GM18511 (cell line): ENCODE results near the gene SLC38A4.

Experiments used
- ATAC-seq: cut with Tn5 transposase; IDR thresholded peaks from one replicate; pipeline ENCODE4 v1.9.1; 2021; ENCODE audit warnings: mild to moderate bottlenecking, moderate library complexity; ENCODE audit not compliant: unreplicated experiment

The SLC38A4 gene

GRCh38 chr12:46815809-46816208 is 10.0 kb downstream of the SLC38A4 start:
- no peak for ATAC-seq

DNA sequence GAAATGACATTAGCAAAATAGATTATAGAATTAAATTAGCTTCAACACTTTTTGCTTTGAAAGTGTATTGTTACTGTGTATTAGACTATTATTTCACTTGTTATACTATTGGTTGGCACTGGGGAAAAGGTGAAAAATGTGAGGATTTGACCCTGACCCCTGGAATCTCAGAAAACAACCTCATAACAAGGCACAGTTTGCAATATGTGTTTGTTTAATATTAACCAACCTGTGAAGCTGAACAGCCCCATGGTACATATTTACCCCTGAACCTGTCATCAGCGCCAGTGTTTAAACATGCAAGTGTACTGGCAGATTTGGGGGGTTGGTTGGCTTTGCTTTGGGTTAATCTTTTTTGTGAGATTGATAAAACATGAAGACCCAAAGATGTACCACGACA is 11.7 kb downstream of the SLC38A4 start:
- ATAC-seq = no peak

- no peak for ATAC-seq
Observed at GRCh38 chr12:46811185-46811584, 14.6 kb downstream of the SLC38A4 start.

DNA sequence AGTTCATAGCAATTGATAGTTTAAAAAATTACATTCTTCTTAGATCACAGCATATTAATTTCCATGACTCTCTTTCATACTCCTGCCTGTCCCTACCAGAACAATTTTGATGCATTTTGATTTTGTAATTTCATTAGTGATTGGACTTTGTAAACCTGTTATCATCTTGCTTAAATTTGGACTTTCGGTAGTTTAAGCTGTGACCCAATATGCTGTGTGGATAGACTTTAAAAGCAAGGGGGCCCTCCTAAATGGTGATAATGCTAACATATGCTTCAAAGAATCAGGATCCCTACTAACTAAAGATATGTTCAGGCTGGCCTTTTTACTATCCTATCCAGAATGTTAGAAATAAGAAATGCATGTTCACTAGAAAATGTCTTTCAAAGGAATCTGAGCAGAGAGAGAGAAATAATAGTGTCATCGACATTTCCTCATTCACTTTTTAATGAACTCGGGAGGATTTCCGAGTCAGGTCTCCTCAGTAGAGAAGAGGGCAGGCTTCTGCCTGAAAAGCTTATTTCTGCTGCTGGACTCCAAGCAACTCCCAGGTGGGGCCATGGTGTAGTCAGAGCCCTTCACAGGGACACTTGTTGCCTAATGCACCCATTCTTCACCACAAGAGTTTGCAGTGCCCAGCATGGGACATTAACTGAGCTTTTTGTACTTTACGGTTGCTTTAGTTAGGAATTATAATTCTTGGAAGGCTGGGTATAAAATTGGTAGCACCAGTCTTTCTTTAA is 16.7 kb downstream of the SLC38A4 start:
- no peak for ATAC-seq

DNA sequence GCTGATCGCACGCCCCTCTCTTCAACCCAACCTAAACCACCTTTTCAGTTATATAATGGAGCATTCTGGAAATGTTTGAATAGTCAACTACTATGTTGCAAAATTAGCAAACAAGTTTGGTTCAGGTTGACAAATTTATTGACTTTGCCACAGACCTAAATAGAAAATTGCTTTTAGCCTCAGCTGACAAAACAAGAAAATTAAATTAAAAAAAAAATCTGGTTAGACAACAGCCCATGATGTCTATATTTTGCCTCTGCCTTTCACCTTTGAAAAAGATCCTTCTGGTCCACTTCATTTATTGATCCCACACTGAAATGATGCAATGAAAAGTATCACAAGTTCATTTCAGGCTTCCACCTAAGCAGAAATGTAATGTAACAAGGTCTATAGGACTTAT is 17.5 kb downstream of the SLC38A4 start:
- no peak for ATAC-seq

DNA sequence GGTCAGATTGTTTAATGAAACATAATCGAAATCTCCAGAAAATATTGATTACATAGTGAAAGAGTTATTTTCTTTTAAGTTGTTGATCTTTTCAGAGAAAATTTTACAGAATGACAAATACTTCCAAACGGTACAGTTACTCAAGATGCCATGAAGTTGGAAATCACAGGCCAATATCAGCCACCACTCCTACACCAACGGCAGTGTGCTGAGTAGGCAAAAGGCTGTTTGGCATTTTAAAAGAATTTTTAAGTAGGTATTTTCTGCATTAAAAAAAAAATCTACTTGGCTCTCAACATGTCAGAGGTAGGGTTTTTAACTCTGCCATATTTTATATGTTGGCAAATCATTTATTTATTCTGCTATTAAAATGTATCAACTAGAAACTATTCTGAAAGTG is 21.7 kb downstream of the SLC38A4 start:
- no peak for ATAC-seq

DNA sequence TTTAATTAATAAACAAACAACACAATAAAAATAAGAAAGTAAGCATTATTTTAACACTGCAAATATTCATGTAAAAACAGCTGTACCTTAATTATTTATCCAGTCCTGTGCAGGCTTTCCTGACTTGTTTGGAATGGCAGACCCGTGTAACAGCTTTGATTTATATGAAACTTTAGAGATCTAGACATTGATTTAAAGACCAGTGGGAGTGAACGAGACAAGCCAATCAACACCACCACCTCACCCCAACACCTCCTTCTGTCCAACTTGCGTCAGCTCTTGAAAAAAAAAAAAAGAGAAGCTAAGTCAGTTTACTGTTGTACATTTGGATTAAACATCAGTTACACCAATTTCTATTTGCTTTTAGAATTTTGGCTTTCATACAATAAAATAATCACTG is 22.3 kb downstream of the SLC38A4 start:
- no peak for ATAC-seq

DNA sequence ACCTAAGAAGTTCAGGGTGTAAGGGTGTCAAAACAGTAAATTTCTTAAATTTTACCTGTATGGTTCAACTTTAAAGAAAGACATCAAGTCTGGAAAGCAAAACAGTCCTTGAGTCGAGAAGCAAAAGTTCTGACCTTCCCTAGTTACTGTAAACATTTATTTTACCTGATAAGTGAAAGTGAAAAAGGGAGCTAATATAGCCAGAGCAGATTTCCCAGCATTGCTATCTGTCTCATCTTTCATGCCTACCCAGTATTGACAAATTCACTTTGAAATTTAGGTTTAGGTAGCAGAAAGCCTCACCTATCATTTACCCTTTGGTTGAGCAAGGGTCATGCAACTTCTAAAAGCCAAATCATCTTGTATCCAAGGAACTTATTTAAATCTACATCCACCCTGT is 24.5 kb downstream of the SLC38A4 start:
- ATAC-seq = no peak

DNA sequence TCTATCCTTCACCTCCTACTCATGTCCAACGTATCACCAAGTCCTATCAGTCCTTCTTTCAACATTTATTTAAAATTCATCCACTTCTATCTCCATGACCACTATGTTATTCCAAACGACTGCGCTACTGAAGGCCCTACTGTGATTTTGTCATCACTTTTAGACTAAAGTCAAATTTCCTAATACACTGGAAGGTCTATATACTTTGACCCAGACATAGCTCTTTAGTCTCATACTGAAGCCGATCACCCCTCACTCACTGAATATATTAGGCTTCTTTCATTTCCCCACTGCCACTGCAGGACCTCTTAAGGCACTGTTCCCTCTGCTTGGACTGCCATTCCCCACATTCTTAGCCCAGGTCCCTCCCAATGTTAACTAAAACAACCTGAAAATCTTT is 25.6 kb downstream of the SLC38A4 start:
- ATAC-seq = no peak

DNA sequence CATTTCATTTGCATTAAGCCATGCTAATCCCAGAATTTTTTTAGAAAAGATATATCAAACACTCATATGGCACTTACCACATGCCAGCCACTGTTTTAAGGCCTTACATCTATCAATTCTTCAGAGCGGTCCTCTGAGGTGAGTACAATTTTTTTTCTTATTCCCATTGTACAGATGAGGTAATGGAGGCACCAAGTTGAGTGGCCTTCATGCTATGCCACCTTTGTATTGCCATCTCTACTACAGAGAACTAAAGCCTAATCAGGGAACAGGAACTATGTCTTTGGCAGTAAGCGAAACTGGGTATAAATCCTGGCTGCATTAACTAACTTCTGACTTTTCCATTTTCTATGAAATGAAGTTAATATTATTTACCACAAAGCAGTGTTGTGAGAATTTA is 27.1 kb downstream of the SLC38A4 start:
- ATAC-seq = no peak

- no peak for ATAC-seq
Observed at GRCh38 chr12:46798056-46798455, 27.7 kb downstream of the SLC38A4 start.

DNA sequence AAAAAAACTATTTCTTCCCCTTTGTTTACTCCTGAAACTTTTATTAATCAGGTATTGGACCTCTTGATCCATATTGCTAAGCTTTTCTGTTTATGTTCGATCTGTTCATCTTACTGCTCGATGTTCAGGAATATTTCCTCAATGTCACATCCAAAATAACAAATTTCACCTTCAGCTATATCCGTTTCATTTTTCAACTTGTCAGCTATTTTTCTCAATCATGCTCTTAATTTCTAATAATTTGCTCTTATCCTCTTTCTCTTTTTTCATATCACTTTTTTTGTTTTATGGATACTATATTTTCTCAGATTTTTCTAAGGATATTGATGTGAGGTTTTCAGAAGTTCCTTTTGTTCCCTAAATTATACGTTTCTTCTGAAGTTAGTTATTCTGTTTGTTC is 29.8 kb downstream of the SLC38A4 start:
- ATAC-seq = no peak

- ATAC-seq = peak; percentile 82
Observed at GRCh38 chr12:46794593-46795190, 31.1 kb downstream of the SLC38A4 start.

- no peak for ATAC-seq
Observed at GRCh38 chr12:46792925-46793324, 32.9 kb downstream of the SLC38A4 start.

DNA sequence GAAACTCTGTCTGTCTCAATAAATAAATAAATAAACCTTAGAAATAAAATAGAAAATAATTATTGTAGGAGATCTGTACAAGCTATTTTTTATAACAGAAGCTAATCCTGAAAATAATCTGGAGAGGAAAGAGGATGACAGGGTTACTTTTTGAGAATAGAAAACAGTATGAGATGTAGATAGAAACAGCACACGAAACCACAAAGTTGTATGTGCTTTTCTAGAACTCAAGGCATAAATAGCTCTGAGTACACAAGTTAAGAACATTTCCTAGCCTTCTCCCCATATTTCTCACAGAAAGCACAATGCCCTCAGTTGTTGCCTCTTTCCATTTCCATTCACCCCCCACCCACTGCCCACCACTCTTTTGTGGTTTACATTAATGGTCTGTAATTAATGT is 35.7 kb downstream of the SLC38A4 start:
- ATAC-seq = no peak

DNA sequence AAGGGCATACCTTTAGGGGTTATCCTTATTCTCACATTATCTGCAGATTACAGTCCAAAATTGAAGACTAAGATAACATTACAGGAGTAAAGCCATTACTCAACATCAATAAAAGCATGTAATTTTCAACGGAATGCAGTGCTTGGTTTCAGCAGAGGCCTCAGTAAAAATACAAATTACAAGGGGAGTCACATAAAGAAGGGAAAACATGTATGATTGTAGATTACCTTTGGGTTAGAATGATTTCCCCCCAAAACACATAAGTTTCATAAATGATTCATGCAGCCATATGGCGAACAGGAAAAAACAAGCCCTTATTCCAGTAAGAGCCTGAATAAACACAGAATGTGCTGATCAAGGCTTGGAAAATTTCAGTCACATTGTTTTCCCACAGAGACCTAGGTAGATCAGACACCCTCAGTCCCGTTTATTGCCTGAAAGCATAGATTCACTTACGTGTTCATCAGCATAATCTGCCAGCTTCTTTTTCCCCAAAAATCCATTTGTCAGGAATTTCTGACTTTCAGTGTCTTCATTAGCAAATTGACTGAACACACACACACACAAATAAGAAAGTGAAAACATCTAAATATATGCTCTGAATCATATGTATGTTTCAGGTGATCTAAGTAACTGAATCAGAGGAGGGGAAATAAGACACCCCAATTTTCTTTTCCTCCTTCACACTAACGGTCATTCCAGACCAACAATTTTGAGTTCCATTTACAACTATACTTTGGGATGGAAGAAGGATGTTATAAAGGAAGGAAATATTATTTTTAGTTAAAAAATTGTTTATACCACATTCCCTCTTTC is 37.5 kb downstream of the SLC38A4 start:
- ATAC-seq = no peak

DNA sequence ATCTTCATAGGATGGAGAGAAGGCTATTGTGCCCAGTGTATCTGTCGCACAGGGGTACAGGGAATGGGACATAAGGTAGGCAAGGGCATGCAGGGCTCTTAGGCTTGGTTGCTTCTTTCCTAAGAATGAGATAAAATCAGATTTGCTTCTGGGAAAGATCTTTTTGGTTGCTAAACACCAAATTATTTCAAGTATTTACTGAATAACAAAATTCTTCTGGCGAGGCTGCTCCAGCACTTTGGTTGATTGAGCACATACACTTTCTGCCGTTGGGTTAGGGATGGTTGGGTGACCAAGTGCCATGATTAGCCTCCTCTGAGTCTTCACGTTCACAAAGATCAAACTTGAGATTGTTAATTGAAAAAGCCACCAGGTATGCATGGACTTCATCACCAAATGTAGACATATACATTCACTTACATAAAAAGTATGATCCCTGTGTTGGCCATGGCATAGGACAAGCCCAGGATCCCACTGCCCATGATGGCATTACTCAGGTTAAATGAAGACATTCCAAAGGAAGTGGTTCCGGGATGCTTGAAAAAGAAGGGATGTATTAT is 38.2 kb downstream of the SLC38A4 start:
- no peak for ATAC-seq

GRCh38 chr12:46786774-46787173 is 39.0 kb downstream of the SLC38A4 start:
- ATAC-seq = no peak

DNA sequence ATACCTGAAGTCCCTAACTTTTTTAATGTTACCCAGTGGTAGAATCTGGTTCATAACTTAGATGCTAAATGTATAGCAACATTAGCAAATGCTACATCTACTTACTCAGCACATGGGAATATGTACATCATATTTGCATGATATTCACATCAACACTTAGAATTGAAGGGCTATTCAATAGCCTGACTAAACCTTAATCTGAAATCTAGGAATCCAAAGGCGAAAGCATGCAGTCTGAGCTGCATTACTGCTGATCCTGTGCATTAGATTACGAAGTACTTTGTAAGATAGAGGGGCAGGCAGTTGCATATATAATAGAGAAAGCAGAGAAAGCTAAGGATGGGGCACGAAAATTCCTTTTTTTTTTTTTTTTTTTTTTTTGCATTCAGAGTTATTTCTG is 40.4 kb downstream of the SLC38A4 start:
- ATAC-seq = no peak

- no peak for ATAC-seq
Observed at GRCh38 chr12:46783871-46784270, 41.9 kb downstream of the SLC38A4 start.

DNA sequence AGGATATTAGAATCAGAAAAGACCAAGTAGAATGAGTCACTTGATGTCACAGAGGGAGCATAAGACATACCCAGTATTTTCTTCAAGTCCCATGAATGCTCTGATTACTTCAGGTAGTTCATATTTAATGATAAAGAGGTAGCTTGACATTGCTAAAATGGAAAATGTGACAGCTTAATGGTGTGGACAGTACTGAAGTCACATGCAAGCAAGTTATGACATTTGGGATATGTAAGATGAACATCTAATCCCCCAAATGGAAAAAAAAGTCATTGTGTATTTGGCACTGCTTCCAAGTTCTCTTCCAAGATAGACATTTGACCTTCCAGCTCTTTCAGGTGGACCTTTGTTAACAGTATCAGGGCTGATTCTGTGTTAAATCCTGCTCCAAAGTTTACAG is 45.9 kb downstream of the SLC38A4 start:
- ATAC-seq = no peak

DNA sequence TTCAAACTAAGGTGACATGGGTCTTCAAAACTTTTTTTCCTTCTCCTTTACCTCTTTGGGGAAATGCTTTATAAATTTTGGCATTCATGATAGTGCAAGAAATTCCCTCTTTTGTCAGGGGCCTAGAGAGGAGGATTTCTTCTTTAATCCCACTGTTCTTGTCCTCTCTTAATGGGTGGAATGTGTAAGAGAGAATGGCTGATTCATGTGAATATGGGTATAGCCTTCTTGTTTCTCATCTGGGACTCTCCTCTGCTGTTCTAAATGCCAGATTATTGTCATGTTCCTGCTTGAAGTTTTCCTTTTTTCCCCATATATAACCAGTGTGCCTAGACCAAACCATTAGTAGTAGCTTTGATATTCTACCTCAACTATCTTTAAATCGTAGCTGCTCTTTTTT is 46.7 kb downstream of the SLC38A4 start:
- ATAC-seq = no peak
